ENCODE results near the gene FIGLA.
"Not testable (repeated sequence)": the region's sequence is repeated elsewhere in the genome, so short reads cannot be mapped to it uniquely, and the experiment has no call there.

FIGLA gene

GRCh38 chr2:70743068-70743467 lies 47.4 kb downstream of the FIGLA start:
- DNase-seq: no peak

- not testable (repeated sequence) for DNase-seq
Observed at GRCh38 chr2:70739492-70739891, 51.0 kb downstream of the FIGLA start.

GRCh38 chr2:70738159-70738558 lies 52.3 kb downstream of the FIGLA start:
- no peak for DNase-seq

GRCh38 chr2:70735071-70735470 lies 55.4 kb downstream of the FIGLA start:
- DNase-seq: no peak

DNA sequence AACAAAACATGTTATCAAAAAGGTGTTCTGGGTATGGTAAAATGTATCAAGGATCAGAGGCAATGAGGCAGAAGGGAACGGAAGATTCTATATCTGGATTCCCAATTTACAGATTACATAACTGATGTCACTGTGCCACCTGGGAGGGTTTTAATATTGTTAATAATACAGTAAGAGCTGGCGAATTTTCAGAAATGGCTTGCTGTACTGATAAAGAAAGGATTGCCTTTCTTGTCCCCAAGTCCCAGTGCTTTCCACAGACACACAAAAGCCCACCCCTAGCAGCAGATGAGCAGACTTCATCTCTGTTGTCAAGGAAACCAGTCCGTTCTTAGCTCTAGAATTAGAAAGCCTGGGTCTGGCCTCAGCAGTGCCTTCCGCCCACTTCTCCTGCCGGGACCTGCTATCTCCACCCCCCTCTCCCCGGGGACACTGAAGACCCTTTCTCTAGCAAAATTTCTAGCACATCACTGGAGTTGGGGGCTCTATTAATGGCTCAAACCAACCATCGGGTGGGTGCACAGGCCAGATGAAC lies 56.7 kb downstream of the FIGLA start:
- DNase-seq: no peak

DNA sequence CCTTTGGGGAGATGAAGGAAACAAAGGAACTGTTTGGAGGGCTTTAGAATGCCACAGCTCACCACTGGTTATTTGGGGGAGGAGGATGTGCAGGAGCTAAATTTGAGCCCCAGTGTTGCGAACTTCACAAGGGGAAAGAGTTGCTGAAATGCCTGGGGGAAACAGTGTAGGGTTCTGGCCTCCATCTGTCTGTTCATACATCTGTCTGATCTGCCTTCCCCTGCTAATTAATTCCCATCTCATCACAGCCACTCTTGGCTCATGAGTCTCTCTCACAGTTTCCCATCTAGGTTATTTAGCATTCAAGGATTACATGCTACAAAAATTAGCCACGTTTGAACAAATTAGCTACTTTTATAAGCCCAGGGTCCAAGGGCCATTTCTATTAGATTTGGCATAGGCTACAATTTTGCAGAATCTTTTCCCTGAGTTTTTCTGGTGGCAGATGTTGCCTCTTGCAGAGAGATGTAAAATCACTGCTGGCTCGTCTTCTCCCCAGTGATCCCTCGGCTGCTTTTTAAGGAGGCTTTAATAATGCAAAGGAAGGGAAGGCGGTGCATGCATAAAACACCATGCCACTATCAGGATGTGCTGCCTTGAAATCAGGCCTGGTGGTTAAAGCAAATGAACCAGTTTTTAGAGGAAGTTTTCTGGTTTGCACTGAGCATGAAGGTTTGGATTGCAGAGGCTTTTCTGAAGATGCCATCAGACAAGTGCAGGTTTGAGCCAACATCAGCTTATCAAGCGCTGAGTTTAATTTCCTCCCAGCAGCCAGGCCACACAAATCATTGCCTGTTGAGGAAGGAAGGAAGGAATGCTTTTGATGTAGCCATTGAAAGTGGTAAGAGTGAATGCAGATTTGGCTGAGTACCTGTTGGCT lies 57.4 kb downstream of the FIGLA start:
- no peak for DNase-seq

DNA sequence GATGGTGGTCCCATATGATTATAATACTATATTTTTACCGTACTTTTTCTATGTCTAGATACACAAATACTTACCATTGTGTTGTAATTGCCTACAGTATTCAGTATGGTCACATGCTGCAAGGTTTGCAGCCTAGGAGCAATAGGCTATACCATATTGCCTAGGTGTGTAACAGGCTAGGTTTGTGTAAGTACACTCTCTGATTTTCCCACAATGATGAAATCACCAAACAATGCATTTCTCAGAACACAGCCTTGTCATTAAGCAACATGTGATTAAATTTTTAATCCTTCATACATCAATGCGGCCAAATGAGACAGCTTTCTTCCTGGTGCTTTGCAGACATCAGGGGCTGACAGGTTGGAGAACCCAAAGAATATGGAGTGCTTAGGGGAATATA lies 59.7 kb downstream of the FIGLA start:
- no peak for DNase-seq

GRCh38 chr2:70729647-70730046 lies 60.8 kb downstream of the FIGLA start:
- no peak for DNase-seq

DNA sequence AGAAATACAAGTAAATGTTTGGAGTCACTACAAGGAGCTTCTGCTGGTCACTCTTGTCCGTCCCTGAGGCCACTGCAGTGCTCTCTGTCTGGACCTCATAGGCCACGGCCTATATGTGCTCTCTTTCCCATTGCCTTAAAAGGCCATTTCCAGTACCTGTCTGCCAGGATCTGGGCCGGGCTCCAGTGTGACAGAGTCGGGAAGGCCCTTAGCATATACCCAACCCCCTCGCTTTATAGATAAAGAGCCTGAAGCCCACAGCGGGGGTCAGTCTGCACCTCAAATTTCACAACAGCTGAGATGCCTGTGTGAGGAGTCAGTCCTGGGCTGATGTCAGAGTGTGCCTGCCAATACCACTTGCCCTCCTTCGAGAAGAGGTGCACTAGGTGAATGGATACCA lies 62.3 kb downstream of the FIGLA start:
- DNase-seq: no peak

All from activated effector memory CD4-positive, alpha-beta T cell treated with Interleukin-2 at 50 U/mL for 16 hours (primary cell).